Suprapubic skin (tissue), 4 donors: Measurements from ENCODE around the gene YKT6. TPM values are rescaled to one million over a fixed set of nuclear protein-coding genes. Genes with fewer than 3 reads are reported as not detected.

ENCODE experiments used
- DNase-seq, 2 donors: peaks; one replicate each; pipeline ENCODE4 v3.0.0-alpha.2; 2019; ENCODE audit warnings: low spot score in 2 of 2
- H3K27ac ChIP-seq: fragments of 200-600 bp; sonication (generic); one replicate; pipeline ENCODE4 v1.5.1; 2019
- H3K27me3 ChIP-seq: fragments of 200-600 bp; sonication (generic); one replicate; pipeline ENCODE4 v1.5.1; 2019
- H3K36me3 ChIP-seq: fragments of 200-600 bp; sonication (generic); one replicate; pipeline ENCODE4 v1.5.1; 2019
- H3K4me1 ChIP-seq: fragments of 200-600 bp; sonication (generic); one replicate; pipeline ENCODE4 v1.5.1; 2019
- H3K4me3 ChIP-seq: fragments of 200-600 bp; sonication (generic); one replicate; pipeline ENCODE4 v1.5.1; 2019; ENCODE audit warnings: mild to moderate bottlenecking
- H3K9me3 ChIP-seq: fragments of 200-600 bp; sonication (generic); one replicate; pipeline ENCODE4 v1.5.1; 2019
- CTCF ChIP-seq, 2 donors: fragments of 200-600 bp in 1 of 2; fragments of 450-650 bp in 1 of 2; sonication (generic) in 1 of 2; IDR thresholded peaks; one replicate each; pipeline ENCODE4 v1.5.1; 2016 to 2019; ENCODE audit warnings: antibody characterized with exemption in 2 of 2, mild to moderate bottlenecking in 1 of 2, moderate library complexity in 1 of 2
- EP300 ChIP-seq: sonication (generic); formaldehyde crosslinking; IDR thresholded peaks from one replicate; pipeline ENCODE4 v1.6.1; 2017; ENCODE audit warnings: antibody characterized with exemption
- POLR2A ChIP-seq, 2 donors: fragments of 450-650 bp; IDR thresholded peaks; one replicate each; pipeline ENCODE4 v1.6.1; 2017; ENCODE audit warnings: antibody characterized with exemption in 2 of 2, mild to moderate bottlenecking in 2 of 2, moderate library complexity in 2 of 2
- POLR2AphosphoS5 ChIP-seq, 3 donors: sonication (generic); formaldehyde crosslinking; IDR thresholded peaks; one replicate each; pipeline ENCODE4 v1.6.1; 2017; ENCODE audit warnings: antibody characterized with exemption in 3 of 3
- WGBS: methylation state at CpG from one replicate; pipeline ENCODE4 v1.1.5; 2018; 5-methylcytosine and 5-hydroxymethylcytosine counted together
- total RNA-seq, 4 donors: library from RNA; depleted of rRNA; stranded (reverse); fragments of >200 nt; gene quantifications; one replicate each; pipeline ENCODE4 v1.1.0, GENCODE V29; 2016

Gene YKT6
- total RNA-seq, 4 donors from 2014 or later, result 40.6 to 52.1 (median 43.5) TPM

DNA sequence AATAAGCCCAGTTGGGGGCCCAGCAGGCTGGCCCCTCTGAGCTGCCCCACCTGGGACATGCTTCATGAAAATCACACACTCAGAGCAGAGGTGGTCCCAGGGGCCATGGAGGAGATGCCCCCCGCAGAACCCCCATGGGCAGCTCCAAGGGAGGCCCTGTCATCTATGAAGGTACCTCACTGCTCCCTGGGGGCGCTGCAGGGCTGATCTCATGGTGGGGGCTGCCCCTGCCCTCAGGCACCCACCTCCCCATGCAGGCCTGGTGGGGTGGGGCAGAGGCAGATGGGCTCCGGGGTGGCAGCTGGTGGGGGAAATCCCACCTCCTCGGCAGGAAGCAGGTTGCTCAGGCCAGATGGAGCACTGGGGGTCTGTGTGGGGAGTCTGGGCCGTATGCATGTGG, 60.5 kb downstream of the YKT6 start:
- Histone ChIP-seq H3K4me1 (peaks cover 42% of the 10 kb centered on the region), H3K9me3 (no peaks in the 10 kb centered on the region), H3K4me3 (no peak overlapping the region), H3K27ac (no peak overlapping the region), H3K27me3 (peaks cover 17% of the 10 kb centered on the region), H3K36me3 (no peaks in the 10 kb centered on the region)
- DNase-seq, result no peak
- WGBS, result 71% methylated on average over 3 of the region's 5 CpGs
- TF ChIP-seq POLR2A (IDR thresholded peaks at IDR 0.05), result no peak
- TF ChIP-seq POLR2AphosphoS5 (IDR thresholded peaks at IDR 0.05), result no peak
- TF ChIP-seq EP300, result no peak
- no peak for TF ChIP-seq CTCF (IDR thresholded peaks at IDR 0.05)

DNA sequence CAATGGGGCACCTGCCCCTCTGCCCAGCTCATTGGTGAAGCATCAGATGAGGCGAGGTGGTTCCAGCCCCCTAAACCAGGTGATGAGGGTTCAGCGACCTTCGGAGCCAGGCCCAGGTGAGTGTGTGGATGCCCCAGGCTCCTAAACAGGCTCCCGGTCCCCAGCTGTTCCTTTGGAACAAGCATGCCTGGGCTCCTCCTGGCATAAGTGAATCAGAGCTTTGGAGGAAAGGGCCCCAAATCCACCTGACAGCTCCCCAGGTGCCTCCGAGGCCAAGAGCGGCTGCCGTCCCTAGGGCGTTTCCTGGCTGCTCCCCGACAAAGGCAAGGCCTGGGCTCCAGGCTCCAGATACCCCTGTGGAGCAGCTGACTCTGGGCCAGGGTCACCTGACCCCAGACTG, 61.3 kb downstream of the YKT6 start:
- H3K4me3 ChIP-seq, result no peak overlapping the region
- no peak for DNase-seq
- H3K9me3 ChIP-seq, result no peaks in the 10 kb centered on the region
- no peaks in the 10 kb centered on the region for H3K36me3 ChIP-seq
- TF ChIP-seq POLR2AphosphoS5 (IDR thresholded peaks at IDR 0.05), result no peak
- no peak for TF ChIP-seq CTCF (IDR thresholded peaks at IDR 0.05)
- TF ChIP-seq EP300, result no peak
- no peak for TF ChIP-seq POLR2A (IDR thresholded peaks at IDR 0.05)
- H3K27ac ChIP-seq, result no peak overlapping the region
- 57% methylated on average over 7 of the region's 9 CpGs for WGBS
- peaks cover 42% of the 10 kb centered on the region for H3K4me1 ChIP-seq
- H3K27me3 ChIP-seq, result peaks cover 22% of the 10 kb centered on the region

GRCh38 chr7:44263326-44264082, 62.7 kb downstream of the YKT6 start:
- Histone ChIP-seq H3K36me3 (no peaks in the 10 kb centered on the region), H3K27me3 (peaks cover 27% of the 10 kb centered on the region), H3K9me3 (no peaks in the 10 kb centered on the region), H3K27ac (no peak overlapping the region), H3K4me3 (no peak overlapping the region), H3K4me1 (peaks cover 27% of the 10 kb centered on the region)
- DNase-seq, result no peak
- TF ChIP-seq CTCF (IDR thresholded peaks at IDR 0.05), result no peak
- TF ChIP-seq POLR2A (IDR thresholded peaks at IDR 0.05), result no peak
- TF ChIP-seq EP300, result no peak
- no peak for TF ChIP-seq POLR2AphosphoS5 (IDR thresholded peaks at IDR 0.05)
- WGBS, result 63% methylated on average over 17 of the region's 20 CpGs

Other genes starting within 250 kb of the YKT6 start
- not detected for gene SPDYE1, start 203.1 kb upstream of the YKT6 start, total RNA-seq
- gene DBNL, start 156.3 kb upstream of the YKT6 start, total RNA-seq, result 100 to 1,000 TPM in 1 of 4 donors, 10 to 100 TPM in 3; 95.7 to 133 (median 98.2) TPM
- gene PGAM2, start 135.4 kb upstream of the YKT6 start, total RNA-seq, result 1 to 10 TPM in 2 of 4 donors, not detected in 2; 2.3 to 5.0 TPM
- 10 to 100 TPM; 38.0 to 77.6 (median 56.9) TPM for gene POLM, start 118.4 kb upstream of the YKT6 start, total RNA-seq
- gene AEBP1, start 96.6 kb upstream of the YKT6 start, total RNA-seq, result 10 to 100 TPM; 24.3 to 74.0 (median 43.3) TPM
- gene POLD2, start 77.4 kb upstream of the YKT6 start, total RNA-seq, result 10 to 100 TPM; 58.7 to 80.5 (median 66.1) TPM
- not detected for gene MYL7, start 59.6 kb upstream of the YKT6 start, total RNA-seq
- gene GCK, start 11.5 kb upstream of the YKT6 start, total RNA-seq, result under 1 TPM in 1 of 4 donors, not detected in 3; 0.52 TPM
- 1 to 10 TPM in 2 of 4 donors, under 1 TPM in 2; 0.89 to 5.1 (median 1.2) TPM for gene CAMK2B, start 124.6 kb downstream of the YKT6 start, total RNA-seq